NCI-H345 treated with DMSO at 0.1 percent for 48 hours (cell line): Measurements from ENCODE around the gene CCBE1.
A peak's percentile ranks its signal among the peaks of the same experiment; 100 is the strongest.
"Not testable (repeated sequence)": the region's sequence is repeated elsewhere in the genome, so short reads cannot be mapped to it uniquely, and the experiment has no call there.

Experiments used
- DNase-seq: peaks from one replicate; lab custom pipeline; 2025; ENCODE audit not compliant: unreplicated experiment; lab: John Stamatoyannopoulos, UW

Gene CCBE1

DNA sequence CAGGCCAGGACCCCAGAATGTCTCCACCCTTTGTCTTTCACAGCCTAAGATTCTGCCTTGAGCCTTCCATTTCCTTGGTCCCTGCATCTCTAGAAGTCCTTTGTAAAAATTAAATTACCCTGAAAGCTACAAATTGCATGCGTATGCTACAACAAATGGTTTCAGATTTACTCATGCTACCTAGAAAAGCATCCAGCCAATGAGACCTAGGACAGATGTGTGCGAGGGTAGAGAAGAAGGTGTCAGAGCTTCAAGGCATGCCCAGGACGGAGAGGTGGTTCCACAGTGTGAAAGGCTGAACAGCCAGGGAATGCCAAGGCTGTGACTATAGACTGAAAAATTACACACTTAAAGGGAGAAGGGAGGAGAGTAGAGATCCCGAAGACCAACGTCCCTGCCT, 40.2 kb downstream of the CCBE1 start:
- no peak for DNase-seq

DNA sequence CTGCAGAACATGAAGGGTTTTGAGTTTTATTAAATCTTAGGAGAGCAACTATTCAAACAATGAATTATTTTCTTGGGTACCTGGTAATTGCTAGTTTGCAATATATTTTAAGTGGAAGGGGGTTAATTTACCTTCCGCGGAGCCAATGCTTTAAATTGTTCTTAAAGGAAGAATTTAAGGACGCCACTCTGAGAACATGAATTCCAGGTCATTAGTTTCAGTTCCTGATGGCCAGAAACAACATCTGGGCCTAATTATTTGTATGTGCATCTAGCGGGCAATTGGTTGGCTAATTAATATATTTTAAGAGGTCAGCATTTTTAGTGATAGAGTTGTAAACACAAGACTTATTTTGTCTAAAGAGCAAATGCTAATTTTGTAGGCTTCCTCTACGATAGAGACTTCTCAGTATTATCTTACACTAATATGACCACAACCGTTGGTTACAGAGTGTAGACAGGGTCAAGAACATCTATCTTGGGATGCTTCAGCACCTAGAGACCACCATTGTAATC, 40.8 kb downstream of the CCBE1 start:
- DNase-seq, result no peak

DNA sequence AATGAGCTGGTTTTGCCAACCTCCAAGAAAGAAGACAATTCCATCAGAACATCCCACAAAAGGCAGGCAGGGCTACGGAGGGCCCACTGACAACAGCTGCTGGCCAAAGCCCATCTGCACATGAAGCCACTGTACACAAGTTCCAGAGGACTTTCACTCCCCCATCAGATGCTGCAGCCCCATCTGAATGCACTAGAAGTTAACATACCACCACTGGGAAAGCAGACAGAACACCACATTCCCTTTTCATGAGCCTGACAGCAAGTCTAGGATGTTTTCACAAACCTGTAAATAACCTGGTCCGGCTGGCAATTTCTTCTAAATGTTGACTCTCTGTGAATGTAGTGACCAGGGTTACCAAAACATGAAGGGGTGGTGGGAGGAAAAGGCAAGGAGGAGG, 41.5 kb downstream of the CCBE1 start:
- no peak for DNase-seq

DNA sequence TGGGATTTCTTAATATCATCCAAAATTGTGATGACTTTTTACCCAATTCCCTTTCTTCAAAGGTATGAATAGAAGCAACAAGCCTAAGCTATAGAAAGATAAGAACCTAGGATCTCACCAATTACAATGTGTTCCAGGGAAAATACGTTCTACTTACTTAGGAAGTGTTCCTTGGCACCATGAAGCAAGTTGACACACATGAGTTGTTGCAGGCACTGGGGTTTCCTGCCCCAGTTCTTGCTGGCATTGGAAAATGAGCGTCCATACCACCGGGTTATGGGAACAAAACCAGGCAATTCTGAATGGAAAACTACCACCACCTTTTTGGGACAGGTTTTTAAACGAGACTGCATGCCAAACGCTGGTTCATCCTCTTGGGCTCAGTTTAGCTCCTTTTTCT, 46.2 kb downstream of the CCBE1 start:
- no peak for DNase-seq

DNA sequence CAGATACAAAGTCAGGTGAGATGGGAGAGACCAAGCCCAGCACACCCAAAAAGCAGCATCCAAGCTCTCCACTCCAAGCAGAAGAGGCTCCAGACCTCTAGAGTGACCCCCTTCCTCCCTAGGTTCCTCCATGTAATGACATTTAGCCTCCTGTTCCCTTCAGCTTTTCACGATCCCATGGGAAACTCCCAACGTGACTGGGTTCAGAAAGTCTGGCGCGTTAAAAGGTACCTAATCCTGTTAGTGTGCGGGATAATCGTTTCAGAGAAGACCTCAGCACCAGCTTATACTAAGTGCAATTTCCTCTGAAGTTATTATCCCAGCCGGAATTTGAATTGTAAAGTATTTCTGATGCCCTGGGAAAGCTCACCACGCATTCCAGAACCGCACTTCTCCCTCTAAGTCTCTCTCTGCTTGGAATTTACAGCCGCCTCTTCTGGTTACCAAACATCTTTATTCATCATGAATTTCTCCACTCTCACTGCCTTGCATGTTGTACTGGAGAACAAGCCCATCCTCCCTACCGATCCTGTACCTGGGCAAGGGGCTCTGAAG, 46.9 kb downstream of the CCBE1 start:
- DNase-seq, result no peak

DNA sequence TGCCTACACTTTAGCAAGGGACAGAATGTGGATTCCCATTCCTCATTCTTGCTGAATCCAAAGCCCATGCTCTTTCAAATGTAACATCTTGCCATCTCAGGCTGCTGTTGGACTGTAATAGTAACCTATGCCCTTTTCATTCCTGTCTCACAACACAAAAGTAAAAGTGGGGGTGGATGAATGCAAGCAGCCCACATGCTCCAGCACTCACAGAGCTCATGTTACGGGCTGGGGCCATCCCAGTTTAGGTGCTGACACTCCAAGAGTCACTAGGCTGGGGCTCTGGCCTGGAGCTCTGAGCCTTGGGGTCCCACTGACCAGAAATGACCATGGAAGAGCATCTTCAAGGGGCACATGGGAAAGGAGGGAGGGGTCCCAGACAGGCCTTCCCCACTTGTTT, 47.6 kb downstream of the CCBE1 start:
- no peak for DNase-seq

DNA sequence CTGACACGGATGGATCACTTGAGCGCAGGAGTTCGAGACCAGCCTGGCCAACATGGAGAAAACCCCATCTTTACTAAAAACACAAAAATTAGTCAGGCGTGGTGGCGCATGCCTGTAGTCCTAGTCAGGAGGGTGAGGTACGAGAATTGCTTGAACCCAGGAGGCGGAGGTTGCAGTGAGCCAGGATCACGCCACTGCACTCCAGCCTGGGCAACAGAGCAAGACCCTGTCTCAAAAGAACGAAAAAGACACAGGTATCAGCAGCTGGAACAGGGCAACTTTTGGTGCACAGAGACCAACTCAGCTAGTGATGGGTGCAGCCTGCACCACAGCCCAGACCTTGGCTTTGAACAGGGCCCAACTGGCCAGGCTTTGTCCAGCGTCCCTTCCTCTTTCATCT, 48.8 kb downstream of the CCBE1 start:
- DNase-seq, result not testable (repeated sequence)

DNA sequence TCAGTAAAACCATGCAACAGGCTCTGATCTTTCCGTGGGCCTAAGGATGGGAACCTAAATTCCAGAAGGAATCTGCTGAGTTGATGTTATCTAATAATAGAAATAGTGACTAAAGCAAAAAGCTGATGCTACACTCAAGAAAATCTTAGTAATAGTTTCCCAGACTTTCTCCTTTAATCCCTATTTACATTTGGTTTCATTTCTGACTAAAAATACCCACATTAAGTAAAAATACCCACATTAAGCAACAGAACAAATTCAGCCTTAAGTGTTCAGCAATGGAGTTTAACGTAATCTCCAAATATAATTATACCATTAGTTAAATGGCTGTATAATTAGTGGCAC, 50.3 kb downstream of the CCBE1 start:
- no peak for DNase-seq

DNA sequence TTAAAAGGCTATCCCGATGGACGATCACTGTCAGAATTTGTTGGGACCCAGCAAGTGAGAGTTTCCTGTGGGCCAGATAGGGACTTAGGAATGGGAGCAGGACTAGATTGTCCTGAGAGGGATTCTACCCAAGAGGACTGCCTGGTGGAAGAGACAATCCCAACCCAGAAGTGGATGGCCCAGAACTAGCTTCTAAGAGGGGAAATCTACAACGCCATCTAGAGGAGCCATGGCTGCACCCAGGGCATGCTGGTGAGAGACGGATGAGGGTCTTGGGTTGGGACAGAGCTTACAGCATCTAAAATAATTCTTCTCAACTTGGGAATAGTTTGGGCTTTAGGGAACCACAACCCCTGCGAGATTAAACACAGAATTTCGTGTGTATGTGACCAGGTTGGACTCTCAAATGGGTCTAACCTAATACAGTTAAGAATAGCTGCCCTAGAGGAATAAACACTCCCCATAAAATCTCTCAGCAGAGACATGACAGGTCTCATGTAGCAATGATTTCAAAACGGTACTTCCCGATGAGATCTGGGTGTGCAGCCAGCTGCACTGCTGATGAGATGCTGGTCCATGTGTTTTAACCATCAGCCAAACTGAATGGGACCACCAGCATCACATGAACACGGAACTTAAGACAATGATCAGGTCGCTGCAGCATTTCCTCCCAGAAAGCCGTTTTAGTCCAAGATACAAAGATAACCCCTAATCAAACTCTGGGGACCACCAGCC, 50.8 kb downstream of the CCBE1 start:
- no peak for DNase-seq

DNA sequence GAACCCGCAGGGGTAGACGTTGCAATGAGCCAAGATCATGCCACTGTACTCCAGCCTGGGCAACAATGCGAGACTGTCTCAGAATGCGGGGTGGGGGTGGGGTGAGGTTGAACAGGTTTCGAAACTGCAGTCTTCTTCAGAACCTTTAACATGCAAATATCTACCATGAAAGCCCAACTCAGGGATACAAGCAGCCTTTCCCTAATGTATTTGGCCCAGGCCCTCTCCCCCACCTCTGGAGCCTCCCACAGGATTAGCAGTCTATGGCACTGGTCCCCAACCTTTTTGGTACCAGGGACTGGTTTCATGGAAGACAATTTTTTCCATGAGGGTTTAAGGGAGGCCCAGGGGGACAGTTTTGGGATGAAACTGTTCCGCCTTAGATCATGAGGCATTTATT, 53.5 kb downstream of the CCBE1 start:
- no peak for DNase-seq

DNA sequence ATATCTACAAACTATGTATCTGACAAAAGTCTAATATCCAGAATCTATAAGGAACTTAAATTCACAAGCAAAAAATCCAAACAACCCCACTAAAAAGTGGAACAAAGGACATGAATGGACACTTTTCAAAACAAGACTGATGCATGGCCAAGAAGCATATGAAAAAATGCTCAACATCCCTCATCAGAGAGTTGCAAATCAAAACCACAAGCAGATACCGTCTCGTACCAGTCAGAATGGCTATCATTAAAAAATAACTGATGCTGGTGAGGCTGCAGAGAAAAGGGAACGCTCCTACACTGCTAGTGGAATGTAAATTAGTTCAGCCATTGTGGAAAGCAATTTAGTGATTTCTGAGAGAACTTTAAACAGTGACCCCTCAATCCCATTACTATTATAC, 56.5 kb downstream of the CCBE1 start:
- no peak for DNase-seq

DNA sequence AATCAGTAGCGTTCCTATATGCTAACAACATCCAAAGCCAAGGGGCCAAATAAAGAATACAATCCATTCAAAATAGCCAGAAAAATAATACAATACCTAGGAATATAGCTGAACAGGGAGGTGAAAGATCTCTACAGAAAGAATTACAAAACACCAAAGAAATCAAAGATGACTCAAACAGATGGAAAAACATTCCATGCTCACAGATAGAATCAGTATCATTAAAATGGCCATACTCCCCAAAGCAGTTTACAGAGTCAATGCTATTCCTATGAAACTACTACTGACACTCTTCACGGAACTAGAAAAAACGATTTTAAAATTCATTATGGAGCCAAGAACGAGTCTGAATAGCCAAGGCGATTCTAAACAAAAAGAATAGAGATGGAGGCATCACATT, 57.4 kb downstream of the CCBE1 start:
- no peak for DNase-seq

DNA sequence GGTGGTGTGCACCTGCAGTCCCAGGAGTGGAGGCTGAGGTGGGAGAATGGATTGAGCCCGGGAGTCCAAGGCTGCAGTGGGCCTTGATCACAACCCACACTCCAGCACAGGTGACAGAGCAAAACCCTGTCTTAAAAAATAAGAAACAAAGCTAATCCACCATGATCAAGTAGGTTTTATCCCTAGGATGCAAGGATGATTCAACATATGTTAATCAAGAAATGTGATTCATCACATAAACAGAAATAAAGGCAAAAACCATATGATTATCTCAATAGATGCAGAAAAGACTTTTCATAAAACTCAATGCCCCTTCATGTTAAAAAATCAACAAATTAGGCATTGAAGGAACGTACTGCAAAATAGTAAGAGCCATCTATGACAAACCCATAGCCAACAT, 58.1 kb downstream of the CCBE1 start:
- no peak for DNase-seq

DNA sequence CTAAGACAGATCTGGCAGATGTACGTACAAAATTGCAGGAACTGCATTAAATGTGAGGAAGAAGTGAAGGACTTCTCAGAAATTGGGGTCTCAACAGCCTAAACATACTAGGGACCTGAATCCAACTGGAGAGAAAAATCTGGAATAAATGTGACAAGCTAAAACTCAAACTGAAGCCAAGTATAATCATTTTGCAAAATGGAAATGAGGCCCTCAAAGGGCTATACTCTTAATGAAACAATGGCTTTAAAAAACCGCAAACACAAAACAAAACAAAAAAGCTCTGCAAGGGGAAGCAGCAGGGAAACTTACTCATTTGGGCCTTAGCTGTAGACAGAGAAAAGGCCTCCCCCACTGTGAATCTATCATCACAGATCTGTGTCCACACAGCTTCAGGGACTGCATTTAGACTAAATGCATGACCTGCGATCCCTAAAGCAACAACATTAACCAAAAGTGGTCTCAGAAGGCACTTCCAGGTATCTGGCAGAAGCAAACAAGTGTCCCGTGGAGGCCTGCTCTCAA, 63.2 kb downstream of the CCBE1 start:
- peak; percentile 22 for DNase-seq

DNA sequence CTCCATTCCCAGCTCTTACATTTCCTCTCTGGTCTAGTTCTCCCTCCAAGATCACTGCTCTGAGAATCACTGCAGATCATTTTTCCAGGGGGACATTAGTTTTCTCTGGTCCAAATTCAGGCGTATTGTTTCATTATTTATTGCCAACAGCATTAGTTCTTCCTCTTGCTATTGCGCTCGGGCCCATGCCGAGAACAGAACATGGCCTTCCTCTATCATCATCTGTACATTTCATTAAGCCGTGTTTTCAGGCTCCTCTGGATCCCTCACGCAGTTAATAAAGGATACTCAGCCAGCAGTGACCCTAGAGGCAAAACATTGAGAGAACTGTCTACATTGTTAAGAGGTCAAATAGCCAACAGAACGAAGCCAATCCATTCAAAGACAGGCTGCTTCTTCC, 63.9 kb downstream of the CCBE1 start:
- DNase-seq, result no peak

DNA sequence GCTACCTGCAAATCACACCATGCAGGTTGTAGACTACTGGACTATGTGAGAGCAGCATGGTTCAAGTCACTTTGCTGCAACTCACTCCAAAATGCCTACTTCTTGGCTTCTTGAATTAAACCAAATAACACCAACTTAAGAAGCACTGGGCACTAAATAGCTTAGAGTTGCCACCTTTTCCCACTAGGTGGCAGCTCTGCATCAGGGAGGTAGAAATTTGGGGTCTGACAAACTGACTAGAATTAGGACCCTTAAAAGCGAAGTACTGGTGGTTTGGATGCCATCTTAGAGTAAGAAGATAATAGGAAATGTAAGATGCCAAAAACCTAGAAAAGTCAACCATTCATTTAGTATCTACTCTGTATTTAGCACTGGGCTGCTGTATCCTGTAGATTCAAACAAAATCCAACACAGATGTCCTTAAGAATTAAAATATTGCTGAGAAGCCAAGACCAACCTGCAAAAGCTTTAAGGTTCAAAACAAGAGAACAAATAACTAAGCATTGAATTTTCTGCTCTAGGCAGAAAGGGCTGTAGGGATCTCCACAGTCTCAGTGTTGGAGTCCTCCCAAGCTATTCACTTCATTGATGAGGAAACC, 65.5 kb downstream of the CCBE1 start:
- DNase-seq, result no peak

DNA sequence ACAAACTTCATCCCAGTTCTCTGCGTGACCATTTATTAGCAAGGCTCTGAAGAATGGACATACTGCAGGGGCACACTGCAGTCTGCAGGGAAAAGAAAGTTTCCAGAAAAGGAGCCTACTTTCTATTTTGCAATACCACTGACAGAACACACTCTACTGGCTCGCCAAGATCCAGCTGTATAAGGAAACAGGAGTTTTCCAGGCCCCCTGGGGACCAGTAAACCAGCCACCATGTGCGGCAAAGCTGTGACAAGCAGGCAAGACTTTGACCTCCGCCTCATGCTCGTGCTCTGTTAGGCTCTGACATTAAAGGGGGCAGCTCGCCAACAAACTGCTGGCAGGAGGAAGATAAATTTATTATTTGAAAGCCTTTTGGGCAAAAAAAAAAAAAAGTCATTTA, 67.3 kb downstream of the CCBE1 start:
- DNase-seq, result no peak

DNA sequence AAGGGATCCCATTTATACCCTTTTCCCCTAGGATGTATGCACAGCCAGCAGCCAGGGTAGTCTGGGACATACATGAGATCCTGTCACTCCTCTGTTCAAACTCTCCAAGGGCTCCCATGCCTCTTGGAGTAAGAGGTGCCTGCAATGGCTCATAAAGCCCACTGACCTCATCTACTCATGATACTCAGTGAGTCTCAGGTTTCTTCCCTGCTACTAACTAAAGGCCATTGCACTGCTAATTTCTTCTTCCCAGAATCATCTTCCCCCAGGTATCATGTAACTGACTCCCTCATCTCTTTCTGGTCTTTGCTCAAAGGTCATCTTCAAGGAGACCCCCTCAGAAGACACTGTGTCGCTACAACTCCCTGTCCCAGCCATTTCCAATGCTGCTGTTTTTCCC, 68.2 kb downstream of the CCBE1 start:
- no peak for DNase-seq

DNA sequence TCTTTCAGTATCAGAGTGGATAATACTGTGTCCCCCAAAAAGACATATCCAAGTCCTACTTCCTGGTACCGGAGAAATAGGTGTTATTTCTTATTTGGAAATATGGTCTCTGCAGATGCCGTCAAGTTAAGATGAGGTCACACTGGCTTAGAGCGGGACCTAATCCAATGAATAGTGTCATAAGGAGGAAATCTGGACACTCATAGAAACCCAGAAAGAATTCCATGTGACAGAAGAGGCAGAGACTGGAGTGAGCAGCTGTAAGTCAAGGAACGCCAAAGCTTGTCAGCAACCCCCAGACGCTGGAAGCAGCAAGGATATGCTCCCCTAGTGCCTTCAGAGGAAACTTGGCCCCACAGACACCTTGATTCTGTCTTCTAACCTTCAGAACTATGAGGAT, 69.8 kb downstream of the CCBE1 start:
- DNase-seq, result no peak

DNA sequence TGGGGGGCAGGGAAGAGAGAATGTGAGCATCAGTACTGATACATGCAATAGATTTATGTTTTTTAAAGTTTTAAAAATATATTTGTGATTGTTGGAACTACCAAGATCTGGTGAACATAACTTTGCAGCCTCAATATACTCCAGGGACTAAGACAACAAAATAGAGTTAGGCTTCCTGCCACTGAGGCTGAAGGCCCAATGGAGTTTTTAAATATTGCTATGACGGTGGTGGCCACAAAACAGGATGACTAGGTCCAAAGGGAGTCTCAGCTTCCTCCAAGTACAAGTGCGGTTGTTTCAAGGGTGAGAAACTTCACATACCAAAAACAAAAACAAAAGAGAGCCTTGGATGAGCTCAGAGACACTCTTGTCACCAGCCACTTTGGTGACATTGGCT, 72.9 kb downstream of the CCBE1 start:
- DNase-seq, result no peak

DNA sequence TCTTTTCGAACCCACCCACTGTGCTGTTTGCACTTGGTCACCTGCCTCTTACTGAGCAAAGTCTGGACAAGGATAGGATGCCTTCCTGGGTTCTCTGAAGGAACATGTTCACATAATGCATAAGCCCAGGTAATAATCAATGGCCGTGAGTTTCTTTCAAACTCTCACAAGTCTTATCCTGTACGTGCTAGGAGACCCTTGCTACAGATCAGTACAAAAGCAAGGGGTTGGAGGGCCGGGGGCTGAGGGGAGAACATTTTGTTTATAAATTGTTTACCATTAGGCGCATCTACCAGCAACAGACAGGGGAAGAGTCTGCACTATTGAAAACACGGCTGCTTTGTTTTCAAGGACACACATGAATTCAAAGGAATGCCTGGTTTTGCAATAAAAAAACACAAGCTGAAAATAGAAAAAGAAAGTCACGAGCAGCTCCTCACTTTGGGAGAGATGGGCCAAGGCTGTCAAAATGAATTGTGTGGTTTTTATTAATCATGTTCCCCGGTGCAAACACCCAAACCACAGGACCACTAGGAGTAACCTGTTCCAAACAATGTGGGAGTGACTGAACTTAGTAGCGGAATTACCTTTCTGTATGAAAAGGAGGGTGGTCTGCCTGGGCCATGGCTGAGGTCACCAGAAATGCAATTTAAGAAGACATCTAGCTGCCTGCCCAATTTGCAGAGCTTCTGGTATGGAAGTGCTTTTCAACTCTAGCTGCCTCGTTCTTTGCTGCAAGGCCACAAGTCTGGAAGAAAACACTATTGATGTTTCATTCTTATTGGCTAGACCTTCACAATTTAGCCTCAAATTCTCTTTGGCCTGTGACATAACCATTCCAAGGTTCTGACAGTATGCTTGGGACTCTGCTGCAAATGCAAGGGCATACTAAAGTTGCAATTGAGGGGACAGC, 73.5 kb downstream of the CCBE1 start:
- DNase-seq, result no peak
